GM06990 (cell line): ENCODE measurements around the gene CUEDC1.

Experiments
- DNase-seq: peaks from one replicate; pipeline ENCODE4 v3.0.0-alpha.2; 2011; ENCODE audit not compliant: insufficient read length; ENCODE audit errors: extremely low read depth
- H3K27me3 ChIP-seq: replicated peaks from 2 replicates; pipeline ENCODE4 v1.6.0; 2011; ENCODE audit warnings: low read length; ENCODE audit not compliant: control insufficient read depth, insufficient read depth
- H3K36me3 ChIP-seq: 2 replicates; pipeline ENCODE4 v1.5.1; 2011; ENCODE audit warnings: low read length; ENCODE audit not compliant: control insufficient read depth, insufficient read depth
- H3K4me3 ChIP-seq: replicated peaks from 2 replicates; pipeline ENCODE4 v1.5.1; 2011; ENCODE audit warnings: low read depth, mild to moderate bottlenecking, control low read depth, low read length
- CTCF ChIP-seq: IDR thresholded peaks from 2 replicates; pipeline ENCODE4 v1.5.1; 2011; ENCODE audit warnings: low read length, control low read depth, mild to moderate bottlenecking, inconsistent platforms; ENCODE audit not compliant: insufficient read depth, poor library complexity, severe bottlenecking

CUEDC1 gene

GRCh38 chr17:57888311-57889216 is 66.6 kb downstream of the CUEDC1 start:
- no peak for DNase-seq
- Histone ChIP-seq H3K36me3 (no peaks in the 10 kb centered on the region), H3K4me3 (no peak overlapping the region), H3K27me3 (peaks cover 3% of the 10 kb centered on the region; the same call in 1 of the 2 replicates)
- no peak for TF ChIP-seq CTCF

- Histone ChIP-seq H3K4me3 (no peak overlapping the region), H3K36me3 (no peaks in the 10 kb centered on the region), H3K27me3 (peaks cover 3% of the 10 kb centered on the region; the same call in 1 of the 2 replicates)
- TF ChIP-seq CTCF: no peak
- no peak for DNase-seq
Observed at GRCh38 chr17:57887161-57887560, 68.1 kb downstream of the CUEDC1 start.

GRCh38 chr17:57886020-57886419 is 69.2 kb downstream of the CUEDC1 start:
- H3K4me3 ChIP-seq: no peak overlapping the region
- no peak for DNase-seq

GRCh38 chr17:57885148-57885915 is 69.9 kb downstream of the CUEDC1 start:
- H3K4me3 ChIP-seq: no peak overlapping the region
- no peak for TF ChIP-seq CTCF
- no peaks in the 10 kb centered on the region for H3K36me3 ChIP-seq
- DNase-seq: no peak
- H3K27me3 ChIP-seq: peaks cover 1% of the 10 kb centered on the region; the same call in 1 of the 2 replicates

More at GRCh38 chr17:57886020-57886419, 69.2 kb downstream of the CUEDC1 start:
- TF ChIP-seq CTCF: no peak
- peaks cover 1% of the 10 kb centered on the region; the same call in 1 of the 2 replicates for H3K27me3 ChIP-seq
- H3K36me3 ChIP-seq: no peaks in the 10 kb centered on the region

- no peak for DNase-seq
- Histone ChIP-seq H3K4me3 (no peak overlapping the region), H3K36me3 (no peaks in the 10 kb centered on the region), H3K27me3 (peaks cover 1% of the 10 kb centered on the region; the same call in 1 of the 2 replicates)
- TF ChIP-seq CTCF: no peak
Observed at GRCh38 chr17:57881783-57882351, 73.3 kb downstream of the CUEDC1 start.
